GM18508 (cell line): ENCODE measurements around the gene RFWD3.
"Not testable (repeated sequence)": the region's sequence is repeated elsewhere in the genome, so short reads cannot be mapped to it uniquely, and the experiment has no call there.

Source experiments
- ATAC-seq: cut with Tn5 transposase; IDR thresholded peaks from one replicate; pipeline ENCODE4 v1.9.1; 2021; ENCODE audit warnings: moderate number of reproducible peaks; ENCODE audit not compliant: insufficient read depth, unreplicated experiment

RFWD3 gene

GRCh38 chr16:74667255-74667700, 601 bp upstream of the RFWD3 start:
- ATAC-seq = no peak

- no peak for ATAC-seq
Measured at GRCh38 chr16:74666010-74666421, 661 bp downstream of the RFWD3 start.

GRCh38 chr16:74661064-74661463, 5.6 kb downstream of the RFWD3 start:
- ATAC-seq = no peak

GRCh38 chr16:74660383-74660782, 6.3 kb downstream of the RFWD3 start:
- no peak for ATAC-seq

- no peak for ATAC-seq
Measured at GRCh38 chr16:74659041-74659440, 7.6 kb downstream of the RFWD3 start.

- no peak for ATAC-seq
Measured at GRCh38 chr16:74657870-74658642, 8.6 kb downstream of the RFWD3 start.

GRCh38 chr16:74654536-74655050, 12.1 kb downstream of the RFWD3 start:
- ATAC-seq = no peak

GRCh38 chr16:74652883-74653282, 13.8 kb downstream of the RFWD3 start:
- not testable (repeated sequence) for ATAC-seq

GRCh38 chr16:74652249-74652648, 14.4 kb downstream of the RFWD3 start:
- no peak for ATAC-seq

- ATAC-seq = no peak
Measured at GRCh38 chr16:74651841-74652240, 14.8 kb downstream of the RFWD3 start.

GRCh38 chr16:74650966-74651567, 15.6 kb downstream of the RFWD3 start:
- no peak for ATAC-seq

- ATAC-seq = no peak
Measured at GRCh38 chr16:74649839-74650504, 16.7 kb downstream of the RFWD3 start.

- ATAC-seq = no peak
Measured at GRCh38 chr16:74641969-74642368, 24.7 kb downstream of the RFWD3 start.

- ATAC-seq = no peak
Measured at GRCh38 chr16:74637742-74638453, 28.8 kb downstream of the RFWD3 start.

GRCh38 chr16:74635303-74635702, 31.4 kb downstream of the RFWD3 start:
- no peak for ATAC-seq

- no peak for ATAC-seq
Measured at GRCh38 chr16:74633686-74634085, 33.0 kb downstream of the RFWD3 start.

GRCh38 chr16:74627506-74628220, 39.0 kb downstream of the RFWD3 start:
- no peak for ATAC-seq

- no peak for ATAC-seq
Measured at GRCh38 chr16:74626741-74627416, 39.8 kb downstream of the RFWD3 start.
